SK-N-SH (cell line): ENCODE results near the gene BRAF.

Experiments used
- CTCF ChIP-seq: fragments of 200-600 bp; sonication (generic); IDR thresholded peaks from 2 replicates; pipeline ENCODE4 v1.6.1; 2017; ENCODE audit warnings: antibody characterized with exemption, mild to moderate bottlenecking, moderate library complexity
- EZH2phosphoT487 ChIP-seq: fragments of 200-600 bp; sonication (generic); IDR thresholded peaks from 2 replicates; pipeline ENCODE4 v1.6.1; 2017; ENCODE audit warnings: low read depth, mixed run types, mild to moderate bottlenecking, antibody characterized with exemption, moderate library complexity, borderline replicate concordance
- FOXJ3 ChIP-seq: sonication (generic); formaldehyde crosslinking; IDR thresholded peaks from 2 replicates; pipeline ENCODE4 v1.5.1; 2020; ENCODE audit warnings: mild to moderate bottlenecking, missing genetic modification reagents

GRCh38 chr7:140924019-140924820, 509 bp downstream of the BRAF start:
- TF ChIP-seq EZH2phosphoT487 (no peak), FOXJ3 (CRISPR knock-in tag) (0 out of 2 replicates have a peak, but pooled peaks have one; percentile 13), CTCF (peak; percentile 72)
